ENCODE results near the gene RIOK3.

Gene RIOK3

DNA sequence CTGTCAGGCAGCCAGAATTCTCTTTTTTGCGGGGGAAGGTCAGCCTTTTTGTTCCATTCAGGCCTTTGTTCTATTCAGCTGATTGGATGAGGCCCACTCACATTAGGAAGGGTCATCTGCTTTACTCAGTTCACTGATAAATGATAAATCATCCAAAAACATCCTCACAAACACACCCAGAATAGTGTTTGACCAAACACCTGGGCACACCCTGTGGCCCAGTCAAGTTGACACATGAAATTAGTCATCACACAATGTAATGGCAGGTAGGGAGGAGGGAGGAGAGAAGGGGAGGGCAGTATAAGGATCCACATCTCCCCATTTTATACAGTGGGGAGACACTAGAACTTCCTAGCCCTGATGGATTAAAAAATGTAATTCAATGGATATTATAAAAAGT, 41.9 kb downstream of the RIOK3 start:
- no peak overlapping the region for H3K27ac ChIP-seq (ENCODE audit: insufficient read depth, low read length, poor library complexity, severe bottlenecking)
- no peaks in the 10 kb centered on the region for H3K9me3 ChIP-seq (ENCODE audit: control insufficient read depth, low read length)

DNA sequence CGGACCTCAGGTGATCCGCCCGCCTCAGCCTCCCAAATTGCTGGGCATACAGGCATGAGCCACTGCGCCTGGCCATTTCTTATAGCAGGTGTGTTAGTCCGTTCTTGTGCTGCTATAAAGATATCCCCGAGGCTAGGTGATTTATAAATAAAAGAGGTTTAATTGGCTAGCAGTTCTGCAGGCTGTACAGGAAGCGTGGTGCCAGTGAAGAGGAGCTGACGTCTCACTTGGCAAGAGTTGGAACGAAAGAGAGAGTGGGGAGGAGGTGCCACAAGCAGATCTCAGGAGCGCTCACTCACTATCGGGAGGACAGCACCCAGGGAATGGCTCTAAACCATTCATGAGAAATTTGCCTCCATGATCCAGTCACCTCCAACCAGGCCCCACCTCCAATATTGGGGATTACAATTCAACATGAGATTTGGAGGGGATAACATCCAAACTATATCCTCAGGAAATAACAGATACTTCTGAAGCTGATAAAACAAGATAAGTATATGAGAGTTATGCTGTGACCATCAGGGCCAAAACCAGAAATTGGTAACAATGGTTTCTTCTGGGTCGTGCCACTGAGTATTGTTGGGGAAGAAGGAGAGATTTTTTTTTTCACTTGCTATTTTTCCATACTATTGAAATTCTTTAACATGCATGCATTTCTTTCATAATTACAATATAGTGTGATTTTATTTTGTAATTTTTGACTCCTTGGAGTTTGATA, 42.8 kb downstream of the RIOK3 start:
- Histone ChIP-seq H3K27ac (ENCODE audit: insufficient read depth, low read length, poor library complexity, severe bottlenecking) (no peak overlapping the region), H3K4me3 (ENCODE audit: insufficient read depth, low read depth, low read length, poor library complexity, severe bottlenecking) (no peak overlapping the region), H3K27me3 (replicated peaks; ENCODE audit: control insufficient read depth, insufficient read depth, low read length, poor library complexity, severe bottlenecking) (no peaks in the 10 kb centered on the region), H3K4me1 (ENCODE audit: control insufficient read depth, insufficient read depth, low read length, poor library complexity, severe bottlenecking) (peaks cover 5% of the 10 kb centered on the region), H3K9me3 (ENCODE audit: control insufficient read depth, low read length) (no peaks in the 10 kb centered on the region), H3K36me3 (ENCODE audit: control insufficient read depth, insufficient read depth, low read length) (no peaks in the 10 kb centered on the region)
- no peak for DNase-seq

More for the DNA sequence above, 41.9 kb downstream of the RIOK3 start:
- Histone ChIP-seq H3K4me3 (ENCODE audit: insufficient read depth, low read depth, low read length, poor library complexity, severe bottlenecking) (no peak overlapping the region), H3K36me3 (ENCODE audit: control insufficient read depth, insufficient read depth, low read length) (no peaks in the 10 kb centered on the region), H3K4me1 (ENCODE audit: control insufficient read depth, insufficient read depth, low read length, poor library complexity, severe bottlenecking) (peaks cover 5% of the 10 kb centered on the region), H3K27me3 (replicated peaks; ENCODE audit: control insufficient read depth, insufficient read depth, low read length, poor library complexity, severe bottlenecking) (no peaks in the 10 kb centered on the region)
- no peak for DNase-seq

DNA sequence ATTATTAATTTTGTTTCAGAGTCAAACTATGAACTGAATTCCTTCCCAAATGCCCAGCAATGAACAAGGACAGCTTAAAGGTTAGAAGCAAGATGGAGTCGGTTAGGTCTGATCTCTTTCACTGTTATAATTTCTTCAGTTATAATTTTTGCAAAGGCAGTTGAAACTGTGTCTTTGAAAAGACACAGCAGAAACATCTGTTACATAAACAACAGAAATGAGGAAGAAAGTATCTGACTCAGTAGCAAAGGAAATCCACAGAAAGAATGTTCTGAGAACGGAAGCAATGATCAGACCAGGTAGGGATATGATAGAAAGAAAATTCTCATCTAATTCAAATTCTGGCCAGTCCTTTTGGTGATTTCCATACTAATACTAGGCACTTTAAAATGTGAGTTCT, 45.0 kb downstream of the RIOK3 start:
- Histone ChIP-seq H3K27me3 (replicated peaks; ENCODE audit: control insufficient read depth, insufficient read depth, low read length, poor library complexity, severe bottlenecking) (no peaks in the 10 kb centered on the region), H3K27ac (ENCODE audit: insufficient read depth, low read length, poor library complexity, severe bottlenecking) (no peak overlapping the region), H3K4me3 (ENCODE audit: insufficient read depth, low read depth, low read length, poor library complexity, severe bottlenecking) (no peak overlapping the region), H3K4me1 (ENCODE audit: control insufficient read depth, insufficient read depth, low read length, poor library complexity, severe bottlenecking) (peaks cover 11% of the 10 kb centered on the region), H3K36me3 (ENCODE audit: control insufficient read depth, insufficient read depth, low read length) (no peaks in the 10 kb centered on the region), H3K9me3 (ENCODE audit: control insufficient read depth, low read length) (no peaks in the 10 kb centered on the region)
- DNase-seq, result no peak

DNA sequence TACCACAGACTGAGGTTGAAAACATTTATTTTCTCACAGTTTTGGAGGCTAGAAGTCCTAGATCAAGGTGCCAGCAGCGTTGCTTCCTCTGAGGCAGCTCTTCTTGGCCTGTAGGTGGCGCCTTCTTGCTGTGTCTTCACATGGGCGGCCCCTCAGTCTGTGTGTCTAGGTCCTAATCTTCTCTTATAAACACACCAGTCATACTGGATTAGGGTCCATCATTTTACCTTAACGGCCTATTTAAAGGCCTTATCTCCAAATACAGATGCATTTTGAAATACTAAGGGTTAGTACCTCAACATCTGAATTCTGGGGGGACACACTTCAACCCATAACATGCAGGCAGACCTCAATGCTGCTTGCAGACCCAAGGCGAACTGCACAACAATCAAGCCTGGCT, 45.8 kb downstream of the RIOK3 start:
- no peaks in the 10 kb centered on the region for H3K27me3 ChIP-seq (replicated peaks; ENCODE audit: control insufficient read depth, insufficient read depth, low read length, poor library complexity, severe bottlenecking)
- H3K4me1 ChIP-seq (ENCODE audit: control insufficient read depth, insufficient read depth, low read length, poor library complexity, severe bottlenecking), result peaks cover 11% of the 10 kb centered on the region
- H3K9me3 ChIP-seq (ENCODE audit: control insufficient read depth, low read length), result no peaks in the 10 kb centered on the region
- H3K4me3 ChIP-seq (ENCODE audit: insufficient read depth, low read depth, low read length, poor library complexity, severe bottlenecking), result no peak overlapping the region
- peak; percentile 38 to 56 (median 43) for DNase-seq
- no peak overlapping the region for H3K27ac ChIP-seq (ENCODE audit: insufficient read depth, low read length, poor library complexity, severe bottlenecking)
- no peaks in the 10 kb centered on the region for H3K36me3 ChIP-seq (ENCODE audit: control insufficient read depth, insufficient read depth, low read length)

DNA sequence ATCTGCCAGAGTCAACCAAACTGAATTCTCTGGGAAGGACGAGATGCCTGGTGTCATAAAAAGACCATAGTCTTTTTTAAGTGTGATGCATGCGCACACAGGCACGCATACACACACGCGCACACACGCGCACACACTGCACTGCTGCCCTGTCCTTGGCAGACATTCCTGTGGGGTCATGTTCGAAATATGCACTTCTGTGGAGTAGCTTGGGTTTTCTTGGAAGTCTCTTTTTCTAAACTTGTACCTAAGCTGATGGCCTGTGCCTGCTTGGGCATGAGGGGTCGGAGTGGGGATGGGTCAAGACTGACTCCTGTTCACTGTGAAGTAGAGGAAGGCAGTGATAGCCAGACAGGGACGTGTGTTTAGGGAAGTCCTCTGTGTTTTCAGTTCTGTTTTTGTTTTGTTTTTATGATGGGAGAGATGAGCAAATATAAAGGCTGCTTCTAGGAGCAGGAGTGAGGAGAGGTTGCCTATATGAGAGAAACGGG, 46.2 kb downstream of the RIOK3 start:
- no peak overlapping the region for H3K27ac ChIP-seq (ENCODE audit: insufficient read depth, low read length, poor library complexity, severe bottlenecking)
- no peak for DNase-seq
- no peak overlapping the region for H3K4me3 ChIP-seq (ENCODE audit: insufficient read depth, low read depth, low read length, poor library complexity, severe bottlenecking)
- H3K4me1 ChIP-seq (ENCODE audit: control insufficient read depth, insufficient read depth, low read length, poor library complexity, severe bottlenecking), result peaks cover 14% of the 10 kb centered on the region
- H3K9me3 ChIP-seq (ENCODE audit: control insufficient read depth, low read length), result no peaks in the 10 kb centered on the region
- no peaks in the 10 kb centered on the region for H3K36me3 ChIP-seq (ENCODE audit: control insufficient read depth, insufficient read depth, low read length)
- H3K27me3 ChIP-seq (replicated peaks; ENCODE audit: control insufficient read depth, insufficient read depth, low read length, poor library complexity, severe bottlenecking), result no peaks in the 10 kb centered on the region

DNA sequence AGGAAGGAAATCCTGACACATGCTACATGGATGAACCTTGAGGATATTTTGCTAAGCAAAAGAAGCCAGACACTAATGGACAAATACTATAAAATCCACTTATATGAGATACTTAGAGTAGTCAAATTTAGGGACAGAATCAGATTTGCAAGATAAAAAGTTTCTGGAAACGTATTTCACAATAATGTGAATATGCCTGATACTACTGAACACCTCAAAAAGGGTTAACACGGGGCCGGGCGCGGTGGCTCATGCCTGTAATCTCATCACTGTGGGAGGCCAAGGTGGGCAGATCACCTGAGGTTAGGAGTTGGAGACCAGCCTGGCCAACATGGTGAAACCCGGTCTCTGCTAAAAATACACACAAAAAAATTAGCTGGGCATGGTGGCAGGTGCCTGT, 48.5 kb downstream of the RIOK3 start:
- no peaks in the 10 kb centered on the region for H3K27me3 ChIP-seq (replicated peaks; ENCODE audit: control insufficient read depth, insufficient read depth, low read length, poor library complexity, severe bottlenecking)
- H3K36me3 ChIP-seq (ENCODE audit: control insufficient read depth, insufficient read depth, low read length), result peaks cover 4% of the 10 kb centered on the region
- H3K4me3 ChIP-seq (ENCODE audit: insufficient read depth, low read depth, low read length, poor library complexity, severe bottlenecking), result no peak overlapping the region
- H3K27ac ChIP-seq (ENCODE audit: insufficient read depth, low read length, poor library complexity, severe bottlenecking), result no peak overlapping the region
- DNase-seq, result no peak
- H3K4me1 ChIP-seq (ENCODE audit: control insufficient read depth, insufficient read depth, low read length, poor library complexity, severe bottlenecking), result peaks cover 21% of the 10 kb centered on the region
- H3K9me3 ChIP-seq (ENCODE audit: control insufficient read depth, low read length), result no peaks in the 10 kb centered on the region

DNA sequence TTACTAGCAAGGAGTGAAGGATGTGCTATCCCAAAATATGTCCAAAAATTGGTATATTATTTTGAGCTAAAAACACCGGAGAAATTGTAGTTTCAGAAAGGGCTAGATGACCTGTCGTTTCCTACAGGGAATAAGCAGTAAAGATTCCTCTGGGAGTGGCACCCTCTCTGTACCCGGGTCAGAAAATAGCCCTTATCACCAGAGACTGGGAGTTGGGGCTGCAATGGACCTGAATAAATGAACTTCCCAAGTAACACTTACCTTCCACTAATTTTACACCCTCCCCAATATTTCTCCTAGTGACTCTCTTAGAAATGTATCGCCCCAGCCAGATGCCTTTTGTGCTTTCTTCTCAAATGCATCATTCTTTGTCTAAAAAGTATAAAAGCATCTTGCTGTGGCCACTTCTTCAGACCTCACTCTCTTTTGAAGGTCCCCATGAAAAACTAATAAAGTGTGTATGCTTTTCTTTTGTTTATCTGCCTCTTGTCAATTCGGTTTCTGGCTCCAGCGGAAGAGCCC, 49.5 kb downstream of the RIOK3 start:
- Histone ChIP-seq H3K9me3 (ENCODE audit: control insufficient read depth, low read length) (no peaks in the 10 kb centered on the region), H3K27ac (ENCODE audit: insufficient read depth, low read length, poor library complexity, severe bottlenecking) (peak overlapping the region; percentile 91), H3K4me3 (ENCODE audit: insufficient read depth, low read depth, low read length, poor library complexity, severe bottlenecking) (peak overlapping the region; percentile 77), H3K4me1 (ENCODE audit: control insufficient read depth, insufficient read depth, low read length, poor library complexity, severe bottlenecking) (peaks cover 23% of the 10 kb centered on the region), H3K36me3 (ENCODE audit: control insufficient read depth, insufficient read depth, low read length) (peaks cover 6% of the 10 kb centered on the region), H3K27me3 (replicated peaks; ENCODE audit: control insufficient read depth, insufficient read depth, low read length, poor library complexity, severe bottlenecking) (no peaks in the 10 kb centered on the region)
- DNase-seq, result no peak

DNA sequence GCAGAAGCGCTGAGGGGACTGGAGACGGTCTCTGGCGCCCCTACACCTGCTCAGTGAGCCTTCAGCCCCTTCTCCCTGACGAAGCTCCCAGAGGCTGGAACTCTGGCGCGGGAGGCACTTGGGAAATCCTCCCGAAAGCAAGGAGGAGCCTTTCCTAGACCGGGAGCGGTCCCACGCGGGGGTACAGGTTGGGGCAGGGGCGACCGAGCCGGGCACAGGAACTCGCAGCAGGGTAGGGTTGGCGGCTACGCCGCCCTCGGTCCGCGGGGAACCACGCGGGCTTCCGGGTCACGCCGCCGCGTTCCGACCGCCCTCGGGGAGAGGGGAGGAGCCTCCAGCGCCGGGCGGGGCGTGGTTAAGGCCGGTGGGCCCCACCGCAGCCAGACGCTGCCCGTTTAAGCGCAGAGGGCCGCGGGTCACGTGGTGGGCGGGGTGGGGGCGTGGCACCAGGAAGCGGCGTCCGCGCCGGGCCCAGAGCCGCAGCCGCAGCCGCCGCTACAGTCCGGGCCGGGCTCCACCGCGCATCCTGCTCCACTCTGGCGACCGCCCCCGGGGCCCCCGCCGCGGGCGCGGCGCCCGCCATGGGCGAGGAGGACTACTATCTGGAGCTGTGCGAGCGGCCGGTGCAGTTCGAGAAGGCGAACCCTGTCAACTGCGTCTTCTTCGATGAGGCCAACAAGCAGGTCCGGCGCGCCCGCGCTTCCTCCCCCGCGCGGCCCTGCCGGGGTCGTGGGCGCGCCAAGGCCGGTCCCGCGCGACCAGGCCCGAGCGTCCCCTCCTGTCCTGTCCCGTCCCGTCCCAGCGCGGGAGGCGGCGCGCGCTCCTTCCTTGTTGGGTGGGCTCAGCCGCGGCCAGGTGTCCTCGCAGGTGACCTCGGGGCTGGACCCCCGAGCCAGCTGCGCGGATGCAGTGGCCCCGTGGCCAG, 50.2 kb downstream of the RIOK3 start, which contains the start of gene RMC1:
TSS of gene RMC1 (plus strand) at position 474 of the 925 bp plus-strand sequence. CDS start at position 582, 108 bp downstream.
- H3K27ac ChIP-seq (ENCODE audit: insufficient read depth, low read length, poor library complexity, severe bottlenecking), result peak within 1 kb of the TSS; percentile 91
- H3K36me3 ChIP-seq (ENCODE audit: control insufficient read depth, insufficient read depth, low read length), result peaks cover 13% of the 10 kb centered on the region
- peaks cover 23% of the 10 kb centered on the region for H3K4me1 ChIP-seq (ENCODE audit: control insufficient read depth, insufficient read depth, low read length, poor library complexity, severe bottlenecking)
- H3K4me3 ChIP-seq (ENCODE audit: insufficient read depth, low read depth, low read length, poor library complexity, severe bottlenecking), result peak within 1 kb of the TSS; percentile 77
- H3K9me3 ChIP-seq (ENCODE audit: control insufficient read depth, low read length), result no peaks in the 10 kb centered on the region
- H3K27me3 ChIP-seq (replicated peaks; ENCODE audit: control insufficient read depth, insufficient read depth, low read length, poor library complexity, severe bottlenecking), result no peaks in the 10 kb centered on the region
- peak; percentile 94 to 95 (median 95) for DNase-seq

DNA sequence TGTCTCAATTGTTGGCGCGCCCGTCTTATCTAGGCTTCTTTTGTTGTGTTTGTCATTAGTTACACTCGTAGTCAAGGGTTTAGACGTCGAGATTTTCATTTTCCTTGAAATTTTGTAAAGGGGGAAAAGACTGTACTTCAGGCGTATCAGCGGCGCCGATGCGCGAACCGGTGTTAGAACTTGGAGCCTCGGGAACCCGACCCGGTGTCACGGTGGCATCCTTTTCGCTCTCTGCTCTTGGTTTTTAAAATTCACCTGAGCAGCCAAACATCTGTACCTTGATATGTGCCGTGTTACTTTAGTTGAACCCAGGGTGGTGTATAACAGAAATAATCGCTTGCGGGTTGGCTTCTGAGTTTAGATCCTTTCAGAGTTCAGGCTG, 50.9 kb downstream of the RIOK3 start:
- H3K27me3 ChIP-seq (replicated peaks; ENCODE audit: control insufficient read depth, insufficient read depth, low read length, poor library complexity, severe bottlenecking), result no peaks in the 10 kb centered on the region
- DNase-seq, result no peak
- H3K4me1 ChIP-seq (ENCODE audit: control insufficient read depth, insufficient read depth, low read length, poor library complexity, severe bottlenecking), result peaks cover 20% of the 10 kb centered on the region
- no peaks in the 10 kb centered on the region for H3K9me3 ChIP-seq (ENCODE audit: control insufficient read depth, low read length)
- peak overlapping the region; percentile 77 for H3K4me3 ChIP-seq (ENCODE audit: insufficient read depth, low read depth, low read length, poor library complexity, severe bottlenecking)
- peaks cover 14% of the 10 kb centered on the region for H3K36me3 ChIP-seq (ENCODE audit: control insufficient read depth, insufficient read depth, low read length)
- H3K27ac ChIP-seq (ENCODE audit: insufficient read depth, low read length, poor library complexity, severe bottlenecking), result peak overlapping the region; percentile 91
